GM18907 (cell line): ENCODE data around the gene ST8SIA4.

ENCODE experiments used
- ATAC-seq: cut with Tn5 transposase; IDR thresholded peaks from one replicate; pipeline ENCODE4 v1.9.1; 2021; ENCODE audit warnings: mild to moderate bottlenecking, moderate library complexity; ENCODE audit not compliant: unreplicated experiment

ST8SIA4 gene

GRCh38 chr5:100872408-100873190 is 30.5 kb downstream of the ST8SIA4 start:
- ATAC-seq, result peak; percentile 79

- no peak for ATAC-seq
Measured at GRCh38 chr5:100867039-100867562, 36.0 kb downstream of the ST8SIA4 start.

GRCh38 chr5:100864931-100865330 is 38.2 kb downstream of the ST8SIA4 start:
- no peak for ATAC-seq

GRCh38 chr5:100863739-100864138 is 39.3 kb downstream of the ST8SIA4 start:
- ATAC-seq, result no peak

- ATAC-seq, result peak; percentile 30
Measured at GRCh38 chr5:100861148-100861547, 41.9 kb downstream of the ST8SIA4 start.

- peak; percentile 62 for ATAC-seq
Measured at GRCh38 chr5:100860407-100860806, 42.7 kb downstream of the ST8SIA4 start.

GRCh38 chr5:100858987-100859545 is 44.0 kb downstream of the ST8SIA4 start:
- no peak for ATAC-seq

GRCh38 chr5:100856462-100856861 is 46.6 kb downstream of the ST8SIA4 start:
- ATAC-seq, result no peak

- no peak for ATAC-seq
Measured at GRCh38 chr5:100855937-100856430, 47.1 kb downstream of the ST8SIA4 start.

GRCh38 chr5:100855295-100855694 is 47.8 kb downstream of the ST8SIA4 start:
- no peak for ATAC-seq

- no peak for ATAC-seq
Measured at GRCh38 chr5:100854591-100854990, 48.5 kb downstream of the ST8SIA4 start.

GRCh38 chr5:100853582-100853981 is 49.5 kb downstream of the ST8SIA4 start:
- ATAC-seq, result no peak

GRCh38 chr5:100852988-100853449 is 50.1 kb downstream of the ST8SIA4 start:
- peak; percentile 97 for ATAC-seq

- no peak for ATAC-seq
Measured at GRCh38 chr5:100852051-100852450, 51.0 kb downstream of the ST8SIA4 start.

- no peak for ATAC-seq
Measured at GRCh38 chr5:100846772-100847171, 56.3 kb downstream of the ST8SIA4 start.

- ATAC-seq, result no peak
Measured at GRCh38 chr5:100842080-100842479, 61.0 kb downstream of the ST8SIA4 start.

GRCh38 chr5:100841358-100842076 is 61.6 kb downstream of the ST8SIA4 start:
- peak; percentile 39 for ATAC-seq

- ATAC-seq, result peak; percentile 48
Measured at GRCh38 chr5:100840789-100841188, 62.3 kb downstream of the ST8SIA4 start.

GRCh38 chr5:100840370-100840769 is 62.7 kb downstream of the ST8SIA4 start:
- peak; percentile 85 for ATAC-seq

GRCh38 chr5:100838048-100838473 is 65.0 kb downstream of the ST8SIA4 start:
- ATAC-seq, result peak; percentile 28

- ATAC-seq, result no peak
Measured at GRCh38 chr5:100834519-100834918, 68.6 kb downstream of the ST8SIA4 start.
